Ishikawa (cell line): Measurements from ENCODE around the gene TAGLN.
A peak's percentile ranks its signal among the peaks of the same experiment; 100 is the strongest.

Source experiments
- CEBPB ChIP-seq: IDR thresholded peaks from 2 replicates; pipeline ENCODE4 v1.6.1; 2012
- CREB1 ChIP-seq: IDR thresholded peaks from 2 replicates; pipeline ENCODE4 v1.6.1; 2012; ENCODE audit warnings: low read depth
- EGR1 ChIP-seq: IDR thresholded peaks from 2 replicates; pipeline ENCODE4 v1.6.1; 2012
- EP300 ChIP-seq: IDR thresholded peaks from 2 replicates; pipeline ENCODE4 v1.6.1; 2012; ENCODE audit warnings: borderline replicate concordance
- FOXM1 ChIP-seq: IDR thresholded peaks from 2 replicates; pipeline ENCODE4 v1.6.1; 2012; ENCODE audit warnings: low read depth, borderline replicate concordance
- MAX ChIP-seq: IDR thresholded peaks from 2 replicates; pipeline ENCODE4 v1.6.1; 2012
- NFIC ChIP-seq: IDR thresholded peaks from 2 replicates; pipeline ENCODE4 v1.6.1; 2012
- RAD21 ChIP-seq: IDR thresholded peaks from 2 replicates; pipeline ENCODE4 v1.6.1; 2012; ENCODE audit warnings: low read depth
- REST ChIP-seq: IDR thresholded peaks from 2 replicates; pipeline ENCODE4 v1.6.1; 2012; ENCODE audit warnings: low read depth, mild to moderate bottlenecking
- TAF1 ChIP-seq: IDR thresholded peaks from 2 replicates; pipeline ENCODE4 v1.6.1; 2012; ENCODE audit warnings: low read depth, mild to moderate bottlenecking
- TCF12 ChIP-seq: IDR thresholded peaks from 2 replicates; pipeline ENCODE4 v1.6.1; 2012; ENCODE audit warnings: low read depth
- TEAD4 ChIP-seq: IDR thresholded peaks from 2 replicates; pipeline ENCODE4 v1.6.1; 2012
- USF1 ChIP-seq: IDR thresholded peaks from 2 replicates; pipeline ENCODE4 v1.6.1; 2012
- YY1 ChIP-seq: IDR thresholded peaks from 2 replicates; pipeline ENCODE4 v1.6.1; 2012; ENCODE audit warnings: low read depth
- ZBTB7A ChIP-seq: IDR thresholded peaks from 2 replicates; pipeline ENCODE4 v1.6.1; 2012; ENCODE audit warnings: low read depth

The TAGLN gene

DNA sequence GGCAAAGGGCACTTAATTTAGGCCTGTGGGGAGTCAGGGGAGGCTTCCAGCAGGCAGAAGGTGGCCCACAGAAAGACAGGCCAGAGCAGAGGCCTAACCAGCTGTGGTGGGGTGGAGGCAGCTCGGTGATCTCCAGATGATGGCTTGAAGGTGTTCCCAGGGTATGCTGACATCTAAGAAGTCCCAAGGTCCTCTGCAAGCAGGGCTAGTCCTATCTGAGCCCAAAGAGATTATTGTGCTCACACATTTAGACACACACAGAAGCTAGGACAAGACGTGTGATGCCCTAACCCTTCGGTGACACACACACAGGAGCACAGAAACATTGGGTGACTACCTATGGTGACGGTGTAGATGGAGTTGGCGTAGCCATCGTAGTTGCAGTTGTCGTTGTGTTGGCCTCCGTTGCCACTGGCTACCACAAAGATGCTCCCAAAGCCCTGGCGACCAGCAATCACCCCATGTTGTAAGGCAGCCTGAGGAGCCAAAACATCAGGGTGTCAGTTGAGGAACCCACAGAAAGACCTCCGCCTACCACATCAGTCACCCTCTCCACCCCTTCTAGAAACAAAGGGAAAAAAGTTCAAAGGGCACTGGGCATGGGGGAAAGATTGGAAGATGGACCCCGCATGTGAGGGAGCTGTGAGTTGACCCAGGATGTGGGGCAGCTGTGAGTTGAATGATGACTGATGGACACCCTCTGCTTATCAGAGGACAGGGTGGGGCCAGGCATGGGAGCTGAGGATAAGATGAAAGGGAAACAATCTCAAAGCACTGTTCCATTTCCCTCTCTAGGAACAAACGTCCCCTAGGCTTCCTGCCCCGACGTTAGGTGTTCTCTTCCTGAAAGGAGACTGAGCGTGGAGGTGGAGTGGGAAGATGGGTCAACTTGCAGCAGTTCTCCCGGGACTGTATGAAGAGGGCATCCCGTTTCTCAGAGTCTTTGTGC lies 24.8 kb downstream of the TAGLN start:
- no peak for TF ChIP-seq CEBPB
- no peak for TF ChIP-seq CREB1
- TF ChIP-seq USF1: no peak
- no peak for TF ChIP-seq TEAD4
- TF ChIP-seq NFIC: no peak
- TF ChIP-seq REST: no peak
- TF ChIP-seq EGR1: no peak
- TF ChIP-seq TCF12: no peak
- no peak for TF ChIP-seq YY1
- no peak for TF ChIP-seq TAF1
- no peak for TF ChIP-seq MAX
- TF ChIP-seq EP300: no peak
- no peak for TF ChIP-seq FOXM1
- TF ChIP-seq RAD21: no peak
- no peak for TF ChIP-seq ZBTB7A

DNA sequence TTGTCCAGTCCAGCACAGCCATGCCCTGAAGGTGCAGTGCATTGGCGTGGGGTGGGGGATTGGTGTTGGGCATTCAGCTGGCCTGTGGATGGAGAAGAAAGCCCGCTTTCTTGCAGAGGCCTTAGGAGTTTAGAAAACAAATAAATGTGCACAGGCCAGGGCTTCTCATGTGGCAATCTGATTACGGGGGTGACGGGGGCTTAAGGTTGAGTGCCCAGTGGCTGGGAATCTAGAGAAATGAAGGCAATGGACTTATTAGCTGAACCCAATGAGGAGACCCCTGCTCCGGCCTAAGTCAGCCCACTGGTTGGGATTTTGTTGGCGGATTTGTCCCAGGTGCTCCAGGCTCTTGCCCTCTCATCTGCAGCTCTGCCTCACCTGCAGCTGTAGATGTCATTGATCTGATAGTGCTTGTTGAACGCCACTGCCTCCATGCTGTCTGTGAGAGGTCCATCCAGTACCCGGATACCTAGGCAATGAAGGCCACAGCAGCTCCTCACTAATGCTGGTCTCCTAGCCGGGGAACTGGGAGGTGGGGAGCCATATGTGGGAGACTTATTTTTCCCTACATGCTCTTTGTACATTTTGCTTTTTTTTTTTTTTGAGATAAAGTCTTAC lies 26.5 kb downstream of the TAGLN start:
- TF ChIP-seq REST: no peak
- TF ChIP-seq EP300: no peak
- TF ChIP-seq ZBTB7A: no peak
- TF ChIP-seq MAX: no peak
- no peak for TF ChIP-seq TCF12
- no peak for TF ChIP-seq TAF1
- TF ChIP-seq TEAD4: no peak
- TF ChIP-seq NFIC: no peak
- no peak for TF ChIP-seq YY1
- TF ChIP-seq RAD21: no peak
- TF ChIP-seq USF1: no peak

- TF ChIP-seq CEBPB: no peak
- peak; percentile 88 for TF ChIP-seq RAD21
- TF ChIP-seq TCF12: no peak
Measured at GRCh38 chr11:117226388-117227385, 27.5 kb downstream of the TAGLN start.

DNA sequence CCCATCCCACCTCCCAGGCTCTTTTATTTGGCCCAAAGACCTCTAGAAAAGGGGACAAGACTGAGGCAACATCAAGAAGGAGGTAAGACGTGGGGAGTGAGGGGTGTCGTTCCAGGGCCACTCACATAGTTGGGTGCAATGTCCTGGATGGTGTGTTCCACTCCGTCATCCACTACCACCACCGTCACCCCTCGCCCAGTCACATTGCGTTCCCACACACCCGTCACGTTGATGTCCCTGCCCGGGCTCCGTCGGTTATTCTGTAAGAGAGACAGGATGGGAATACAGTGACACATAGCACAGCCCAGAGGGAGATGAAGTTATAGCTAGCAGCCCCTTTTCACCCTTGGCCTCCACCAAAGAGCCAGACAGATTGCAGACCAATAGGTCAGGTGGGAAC lies 28.9 kb downstream of the TAGLN start:
- TF ChIP-seq FOXM1 (no peak), TEAD4 (no peak), EP300 (no peak), MAX (no peak), USF1 (no peak), YY1 (no peak), TCF12 (no peak), TAF1 (no peak), ZBTB7A (no peak), REST (no peak), EGR1 (no peak), RAD21 (no peak)
